HG03025 (cell line): ENCODE measurements around the gene OPHN1.

Experiments used
- ATAC-seq: cut with Tn5 transposase; IDR thresholded peaks from one replicate; pipeline ENCODE4 v1.9.1; 2021; ENCODE audit warnings: mild to moderate bottlenecking, moderate library complexity; ENCODE audit not compliant: unreplicated experiment, low FRiP score

The OPHN1 gene, protein sequence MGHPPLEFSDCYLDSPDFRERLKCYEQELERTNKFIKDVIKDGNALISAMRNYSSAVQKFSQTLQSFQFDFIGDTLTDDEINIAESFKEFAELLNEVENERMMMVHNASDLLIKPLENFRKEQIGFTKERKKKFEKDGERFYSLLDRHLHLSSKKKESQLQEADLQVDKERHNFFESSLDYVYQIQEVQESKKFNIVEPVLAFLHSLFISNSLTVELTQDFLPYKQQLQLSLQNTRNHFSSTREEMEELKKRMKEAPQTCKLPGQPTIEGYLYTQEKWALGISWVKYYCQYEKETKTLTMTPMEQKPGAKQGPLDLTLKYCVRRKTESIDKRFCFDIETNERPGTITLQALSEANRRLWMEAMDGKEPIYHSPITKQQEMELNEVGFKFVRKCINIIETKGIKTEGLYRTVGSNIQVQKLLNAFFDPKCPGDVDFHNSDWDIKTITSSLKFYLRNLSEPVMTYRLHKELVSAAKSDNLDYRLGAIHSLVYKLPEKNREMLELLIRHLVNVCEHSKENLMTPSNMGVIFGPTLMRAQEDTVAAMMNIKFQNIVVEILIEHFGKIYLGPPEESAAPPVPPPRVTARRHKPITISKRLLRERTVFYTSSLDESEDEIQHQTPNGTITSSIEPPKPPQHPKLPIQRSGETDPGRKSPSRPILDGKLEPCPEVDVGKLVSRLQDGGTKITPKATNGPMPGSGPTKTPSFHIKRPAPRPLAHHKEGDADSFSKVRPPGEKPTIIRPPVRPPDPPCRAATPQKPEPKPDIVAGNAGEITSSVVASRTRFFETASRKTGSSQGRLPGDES

DNA sequence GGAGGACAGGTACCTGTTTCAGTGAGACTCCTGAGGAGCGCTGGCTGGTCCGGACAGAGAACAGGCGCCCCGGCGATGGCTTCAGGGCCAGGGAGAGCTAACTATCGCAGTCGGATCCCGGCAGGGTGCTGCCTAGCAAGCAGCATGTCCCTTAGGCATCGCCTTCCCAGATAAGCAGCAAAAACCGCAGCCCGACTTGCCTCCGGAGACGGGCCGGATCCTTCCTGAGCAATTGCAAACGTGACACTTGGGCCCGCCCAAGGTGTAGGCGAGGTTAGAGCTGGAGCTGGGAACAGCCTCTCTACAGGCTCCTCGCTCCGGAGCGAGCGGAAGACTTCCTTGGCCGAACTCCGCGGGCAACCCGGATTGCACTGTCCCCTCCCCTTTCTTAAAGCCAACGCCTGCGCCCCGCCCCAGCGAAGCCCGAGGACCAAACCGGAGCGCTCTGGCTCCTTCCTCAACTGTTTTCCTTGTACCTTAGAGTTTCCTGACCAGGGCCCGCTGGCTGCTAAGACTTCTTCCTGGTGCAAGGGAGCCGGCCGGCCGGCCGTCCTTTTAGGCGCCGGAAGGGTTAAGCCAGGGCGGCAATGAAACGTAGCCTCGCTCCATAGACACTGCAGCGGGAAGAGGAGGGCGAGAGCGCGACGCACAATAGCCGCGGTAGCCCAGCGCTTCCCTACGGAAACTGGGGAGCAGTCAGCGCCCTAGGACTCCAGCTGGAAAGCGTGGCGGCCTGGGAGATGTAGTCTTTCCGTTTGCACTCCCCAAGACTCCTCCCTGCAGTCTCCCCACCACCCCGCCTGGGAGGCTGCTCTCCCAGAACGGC lies at the start of gene OPHN1:
Gene OPHN1, minus strand, starts transcription at position 341 of the 826 bp plus-strand sequence. CDS start 475 bp downstream, outside the sequence.
- ATAC-seq: no peak

DNA sequence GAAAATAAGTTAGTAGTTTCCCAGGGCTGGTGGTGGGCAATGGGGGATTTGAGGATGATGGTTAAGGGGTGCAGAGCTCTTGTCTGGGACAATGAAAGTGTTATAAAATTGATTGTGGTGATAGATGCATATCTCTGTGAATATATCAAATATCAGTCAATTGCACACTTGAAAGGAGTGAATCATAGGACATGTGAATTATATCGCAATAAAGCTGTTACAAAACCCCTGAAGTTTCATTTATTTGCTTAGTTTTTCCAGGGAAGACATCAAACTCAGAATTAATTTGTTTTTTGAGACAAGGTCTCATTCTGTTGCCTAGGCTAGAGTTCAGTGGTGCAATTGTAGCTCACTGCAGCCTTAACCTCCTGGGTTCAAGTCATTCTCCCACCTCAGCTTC lies 47.7 kb upstream of the OPHN1 start:
- no peak for ATAC-seq

DNA sequence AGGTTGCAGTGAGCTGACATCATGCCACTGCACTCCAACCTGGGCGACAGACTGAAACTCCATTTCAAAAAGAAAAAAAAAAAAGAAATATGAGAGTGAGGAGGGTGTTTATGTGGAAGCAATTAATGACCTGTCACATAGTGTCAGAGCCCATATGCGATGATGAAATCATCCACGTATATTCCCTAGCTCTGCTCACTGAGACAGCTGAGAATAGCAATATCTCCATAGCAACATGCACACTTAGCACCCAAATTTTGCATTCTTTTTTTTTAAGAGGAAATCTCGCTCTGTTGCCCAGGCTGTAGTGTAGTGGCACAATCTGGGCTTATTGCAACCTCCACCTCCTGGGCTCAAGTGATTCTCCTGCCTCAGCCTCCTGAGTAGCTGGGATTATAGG lies 31.5 kb upstream of the OPHN1 start:
- no peak for ATAC-seq

DNA sequence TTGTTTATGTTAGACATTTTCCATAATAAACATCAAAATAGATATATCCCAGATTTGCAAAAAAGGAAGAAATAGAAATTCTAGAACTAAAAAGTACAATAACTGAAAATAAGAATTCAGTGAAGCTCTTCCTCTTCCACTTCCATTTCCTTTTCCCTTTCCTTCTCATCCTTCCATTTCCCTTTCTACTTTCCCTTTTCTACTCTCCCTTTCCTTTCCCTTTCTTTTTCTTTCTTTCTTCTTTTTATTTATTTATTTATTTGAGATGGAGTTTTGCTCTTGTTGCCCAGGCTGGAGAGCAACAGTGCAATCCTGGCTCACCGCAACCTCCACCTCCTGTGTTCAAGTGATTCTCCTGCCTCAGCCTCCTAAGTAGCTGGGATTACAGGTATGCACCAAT lies 30.6 kb upstream of the OPHN1 start:
- no peak for ATAC-seq

DNA sequence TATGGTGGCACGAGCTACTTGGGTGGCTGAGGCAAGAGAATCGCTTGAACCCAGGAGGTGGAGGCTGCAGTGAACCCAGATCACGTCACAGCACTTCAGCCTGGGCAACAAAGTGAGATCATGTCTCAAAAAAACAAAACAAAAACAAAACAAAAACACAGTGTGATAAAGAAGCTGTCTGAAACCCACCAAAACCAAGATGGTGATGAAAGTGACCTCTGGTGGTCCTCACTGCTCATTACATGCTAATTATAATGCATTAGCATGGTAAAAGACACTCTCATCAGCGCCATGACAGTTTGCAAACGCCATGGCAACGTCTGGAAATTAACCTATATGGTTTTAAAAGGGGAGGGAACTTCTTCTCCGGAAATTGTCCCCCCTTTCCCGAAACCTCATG lies 29.4 kb upstream of the OPHN1 start:
- no peak for ATAC-seq

DNA sequence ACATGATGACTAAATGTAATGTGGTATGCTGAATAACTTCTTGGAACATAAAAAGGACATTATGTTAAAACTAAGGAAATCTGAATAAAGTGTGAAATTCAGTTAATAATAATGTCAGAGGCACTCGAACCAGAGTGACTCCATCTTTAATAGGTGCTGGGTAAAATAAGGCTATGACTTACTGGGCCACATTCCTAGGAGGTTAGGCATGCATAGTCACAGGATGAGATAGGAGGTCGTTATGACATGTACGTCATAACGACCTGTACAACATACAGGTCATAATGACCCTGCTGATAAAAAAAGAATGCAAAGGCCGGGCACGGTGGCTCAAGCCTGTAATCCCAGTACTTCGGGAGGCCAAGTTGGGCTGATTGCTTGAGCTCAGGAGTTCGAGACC lies 28.9 kb upstream of the OPHN1 start:
- no peak for ATAC-seq

DNA sequence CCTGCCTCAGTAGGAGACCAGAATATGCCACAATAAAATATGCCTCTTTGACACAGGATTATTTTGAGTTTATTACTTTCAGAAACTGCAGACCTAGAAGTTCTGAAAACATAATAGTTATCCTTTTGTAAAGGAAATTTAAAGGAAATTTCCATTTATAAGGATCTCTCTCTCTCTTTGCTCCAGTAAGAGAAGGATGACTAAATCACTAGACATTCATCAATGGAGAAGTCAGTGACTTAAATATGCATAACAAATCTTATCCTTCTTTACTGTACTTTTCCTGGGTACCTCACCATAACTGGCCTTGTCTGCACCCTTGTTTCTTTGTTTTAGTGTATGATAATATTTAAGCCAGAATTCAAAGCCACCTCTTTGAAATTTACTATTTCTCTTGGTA lies 28.3 kb upstream of the OPHN1 start:
- no peak for ATAC-seq

DNA sequence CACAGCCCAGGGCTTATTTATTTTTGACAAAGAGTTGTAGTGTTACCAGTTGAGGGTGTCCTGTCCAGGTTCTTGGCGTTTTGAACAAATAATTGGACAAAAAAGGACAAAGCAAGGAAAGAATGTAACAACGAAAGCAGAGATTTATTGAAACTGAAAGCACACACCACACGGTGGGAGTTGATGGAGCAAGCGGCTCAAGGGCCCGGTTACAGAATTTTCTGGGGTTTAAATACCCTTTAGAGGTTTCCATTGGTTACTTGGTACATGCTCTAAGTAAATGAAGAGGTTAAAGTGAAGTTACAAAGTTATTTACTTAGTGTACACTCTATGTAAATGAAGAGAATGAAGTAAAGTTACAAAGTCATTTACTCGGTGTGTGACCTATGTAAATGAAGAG lies 27.8 kb upstream of the OPHN1 start:
- ATAC-seq: no peak

DNA sequence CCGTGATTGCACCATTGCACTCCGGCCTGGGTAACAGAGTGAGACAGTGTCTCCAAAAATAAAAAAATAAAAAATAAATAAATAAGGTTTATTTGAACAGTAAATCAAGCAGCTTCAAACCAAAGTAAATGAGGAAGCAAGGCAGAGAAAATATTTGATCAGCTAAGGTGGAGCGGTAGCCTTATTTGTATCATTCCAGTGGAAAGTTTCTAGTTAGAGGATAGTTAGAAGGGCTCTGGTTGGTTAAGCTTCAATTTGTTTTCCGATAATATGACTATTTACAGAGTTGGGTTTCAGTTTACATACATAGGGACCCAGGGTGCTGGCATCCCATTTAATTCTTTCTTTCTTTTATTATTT lies 21.8 kb upstream of the OPHN1 start:
- ATAC-seq: no peak

DNA sequence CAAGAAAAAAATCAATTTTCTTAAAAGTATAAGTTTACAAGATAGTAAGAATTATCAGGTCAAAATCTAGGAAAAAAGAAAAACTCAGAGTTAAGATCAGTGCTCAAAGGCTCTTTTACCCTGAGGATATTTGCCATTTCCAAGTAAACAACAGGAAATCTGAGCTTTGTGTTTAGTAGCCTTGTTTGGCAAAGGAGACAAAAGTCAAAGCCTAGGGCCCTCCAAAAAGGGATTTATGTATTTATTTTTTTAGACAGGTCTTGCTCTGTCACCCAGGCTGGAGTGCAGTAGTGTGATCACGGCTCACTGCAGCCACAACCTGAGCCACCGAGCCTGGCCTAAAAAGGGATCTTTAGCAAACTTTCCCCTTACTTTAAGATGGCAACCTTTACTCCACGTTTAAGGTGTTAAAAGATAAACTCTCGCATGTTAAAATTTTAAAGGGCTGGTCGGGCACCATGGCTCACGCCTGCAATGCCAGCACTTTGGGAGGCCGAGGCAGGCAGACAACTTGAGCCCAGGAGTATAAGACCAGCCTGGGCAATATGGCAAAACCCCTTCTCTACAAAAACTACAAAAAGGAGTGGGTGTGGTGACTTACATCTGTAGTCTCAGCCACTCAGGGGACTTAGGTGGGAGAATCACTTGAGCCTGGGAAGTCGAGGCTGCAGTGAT lies 21.3 kb upstream of the OPHN1 start:
- ATAC-seq: no peak

DNA sequence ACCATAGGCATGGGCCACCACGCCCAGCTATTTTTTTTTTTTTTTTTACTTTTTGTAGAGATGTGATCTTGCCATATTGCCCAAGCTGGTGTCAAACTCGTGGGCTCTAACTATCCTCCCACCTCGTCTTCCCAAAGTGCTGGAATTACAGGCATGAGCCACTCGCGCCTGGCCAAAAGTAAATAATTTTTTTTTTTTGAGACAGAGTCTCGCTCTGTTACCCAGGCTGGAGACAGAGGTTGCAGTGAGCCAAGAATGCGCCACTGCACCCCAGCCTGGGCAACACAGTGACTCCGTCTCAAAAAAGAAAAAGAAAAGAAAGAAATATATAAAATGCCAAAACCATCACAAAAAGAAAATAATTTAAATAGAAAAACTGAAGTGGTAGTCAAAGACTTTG lies 18.4 kb upstream of the OPHN1 start:
- ATAC-seq: no peak

DNA sequence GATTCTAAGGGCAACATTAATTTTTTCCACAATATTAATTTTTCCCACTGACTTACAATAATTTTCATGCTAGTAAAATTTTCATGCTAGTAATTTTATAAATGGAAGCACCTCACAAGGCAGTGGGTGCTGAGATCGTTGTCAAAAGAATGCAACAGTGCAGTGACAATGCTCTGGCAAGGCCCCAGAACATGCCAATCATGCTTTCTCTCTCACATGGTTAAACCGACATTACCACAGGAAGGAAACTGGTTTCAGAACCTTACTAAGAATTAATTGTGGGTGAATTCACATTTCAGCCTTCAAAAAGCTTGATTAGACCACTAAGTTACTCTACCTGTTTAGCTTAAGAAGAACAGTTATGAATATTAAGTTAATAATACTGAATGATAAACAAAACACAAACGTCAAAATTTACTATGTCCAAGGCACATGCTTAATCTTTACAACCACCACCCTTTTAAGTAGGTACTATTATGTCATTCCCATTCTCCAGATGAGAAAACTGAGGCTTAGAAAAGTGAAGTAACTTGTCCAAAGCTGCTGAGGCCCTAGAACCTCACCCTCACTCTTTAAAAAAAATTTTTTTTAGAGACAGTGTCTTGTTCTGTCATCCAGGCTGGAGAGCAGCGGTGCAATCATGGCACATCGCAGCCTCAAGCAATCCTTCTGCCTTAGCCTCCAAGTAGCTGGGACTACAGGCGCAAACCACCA lies 10.0 kb upstream of the OPHN1 start:
- no peak for ATAC-seq

DNA sequence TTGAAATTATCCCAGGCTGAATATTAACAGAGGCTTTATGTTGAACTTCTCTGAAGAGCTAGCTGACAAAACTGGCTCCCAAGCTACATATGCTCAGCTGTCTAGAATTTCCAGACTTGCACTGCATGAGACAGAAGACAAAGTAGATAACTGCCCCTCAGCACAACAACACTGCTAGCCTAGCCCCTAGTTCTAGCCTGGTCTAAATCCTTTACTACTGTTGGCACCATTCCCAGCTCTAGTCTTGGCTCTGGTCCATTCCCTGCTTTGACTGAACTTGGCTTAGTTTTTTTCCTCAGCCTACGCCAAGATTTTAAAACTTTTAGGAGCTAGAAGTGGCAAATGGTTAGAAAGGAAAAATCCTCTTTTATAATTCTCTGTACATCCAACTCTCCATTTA lies 7.6 kb upstream of the OPHN1 start:
- ATAC-seq: no peak

DNA sequence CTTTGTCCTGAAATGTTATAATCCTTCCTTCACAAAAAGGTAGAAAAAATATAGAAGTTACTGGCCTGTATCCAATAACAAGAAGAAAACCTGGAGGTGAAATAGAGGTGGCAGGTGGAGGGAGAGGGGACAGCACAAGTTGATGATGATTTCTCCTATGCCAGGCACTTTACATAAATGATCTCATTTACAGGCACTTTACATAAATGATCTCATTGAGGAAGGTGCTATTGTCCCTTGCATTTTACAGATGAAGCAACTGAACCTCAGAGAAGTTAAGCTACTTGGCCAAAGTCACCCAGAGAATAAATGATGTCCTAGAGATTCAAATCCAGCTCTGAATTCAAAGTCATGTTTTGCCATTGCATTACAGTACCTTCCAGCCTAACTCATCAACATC lies 7.1 kb upstream of the OPHN1 start:
- ATAC-seq: no peak

DNA sequence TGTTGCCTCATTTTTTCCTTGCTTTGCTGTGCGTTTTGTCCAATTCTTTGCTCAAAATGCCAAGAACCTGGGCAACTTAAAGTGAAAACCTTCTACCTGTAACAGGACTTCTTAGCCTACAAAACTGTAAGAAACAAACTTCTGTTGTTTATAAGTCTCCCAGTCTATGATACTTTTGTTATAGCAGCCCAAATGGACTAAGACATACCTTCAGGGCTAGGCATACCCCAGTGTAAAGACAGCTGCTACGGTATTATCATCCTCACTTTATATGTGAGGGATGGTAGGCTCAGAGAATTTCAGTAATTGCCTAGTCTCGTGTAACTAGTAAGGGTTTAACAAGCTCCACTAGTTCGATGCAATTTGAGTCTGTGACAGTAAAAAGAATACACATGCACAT lies 6.0 kb upstream of the OPHN1 start:
- no peak for ATAC-seq

DNA sequence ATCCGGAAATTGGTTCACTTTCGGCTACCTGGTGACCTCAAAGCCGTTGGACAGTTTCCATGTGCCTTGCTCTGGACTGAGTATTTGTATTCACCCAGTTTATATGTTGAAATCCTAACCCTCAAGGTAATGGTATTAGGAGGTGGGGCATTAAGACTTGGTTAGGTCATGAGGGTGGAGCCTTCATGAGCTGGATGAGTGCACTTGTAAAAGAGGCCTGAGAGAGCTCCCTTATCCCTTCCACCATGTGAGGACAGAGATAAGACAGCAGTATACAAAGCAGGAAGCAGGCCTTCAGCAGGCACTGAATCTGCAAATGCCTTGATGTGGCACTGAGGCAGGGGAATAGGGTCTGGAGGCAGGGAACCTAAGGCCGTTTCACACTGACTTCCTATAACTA lies 5.3 kb upstream of the OPHN1 start:
- no peak for ATAC-seq

DNA sequence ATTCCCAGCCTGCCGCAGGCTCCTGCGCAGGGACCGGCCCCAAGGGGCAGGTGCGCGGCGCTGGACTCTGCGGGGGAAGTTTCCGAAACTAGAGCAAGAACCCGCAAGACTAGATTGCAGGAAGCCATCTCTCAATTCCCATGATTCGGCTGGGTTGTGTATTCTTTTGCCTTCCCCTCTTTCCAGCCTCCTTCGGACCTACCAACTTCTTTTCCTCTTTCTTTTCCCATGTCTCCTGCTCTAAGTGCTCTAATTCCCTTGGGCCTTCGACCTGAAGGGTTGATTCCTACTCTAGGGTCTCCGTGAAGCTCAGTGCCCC lies 645 bp upstream of the OPHN1 start:
- ATAC-seq: no peak

DNA sequence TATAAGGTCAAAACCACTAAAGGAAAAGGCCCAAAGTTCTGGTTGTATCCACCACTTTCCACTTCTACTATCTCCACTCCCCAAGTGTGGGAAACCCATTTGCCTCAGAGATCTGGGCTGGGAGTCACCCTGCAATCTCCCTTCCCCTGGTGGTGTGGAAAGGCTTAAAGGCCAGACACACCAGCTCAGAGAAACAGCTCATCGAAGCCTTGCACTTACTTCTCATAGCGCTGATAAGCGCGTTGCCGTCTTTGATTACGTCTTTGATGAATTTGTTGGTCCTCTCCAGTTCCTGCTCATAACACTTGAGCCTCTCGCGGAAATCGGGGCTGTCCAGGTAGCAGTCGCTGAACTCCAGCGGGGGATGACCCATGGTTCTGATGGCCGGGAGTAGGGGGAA lies 647 bp downstream of the OPHN1 start:
- no peak for ATAC-seq

DNA sequence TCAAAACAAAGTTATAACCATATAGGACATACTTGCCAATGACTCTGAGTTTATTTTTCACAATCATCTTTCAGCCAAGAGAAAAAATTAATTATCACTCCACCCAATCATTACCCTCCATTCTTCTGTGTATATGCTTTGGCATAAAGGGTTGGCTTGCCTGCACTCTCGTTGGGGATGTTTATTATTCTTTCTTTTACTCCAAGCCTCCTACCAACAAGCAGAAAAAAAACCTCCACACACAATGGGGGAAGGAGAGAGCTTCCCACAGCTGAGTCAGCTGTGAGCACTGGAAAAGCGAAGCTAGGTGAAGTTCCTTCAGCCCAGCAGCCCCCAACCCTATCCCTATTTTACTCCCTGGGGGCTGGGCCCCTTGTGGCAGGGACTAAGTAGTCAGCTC lies 1.5 kb downstream of the OPHN1 start:
- ATAC-seq: no peak

DNA sequence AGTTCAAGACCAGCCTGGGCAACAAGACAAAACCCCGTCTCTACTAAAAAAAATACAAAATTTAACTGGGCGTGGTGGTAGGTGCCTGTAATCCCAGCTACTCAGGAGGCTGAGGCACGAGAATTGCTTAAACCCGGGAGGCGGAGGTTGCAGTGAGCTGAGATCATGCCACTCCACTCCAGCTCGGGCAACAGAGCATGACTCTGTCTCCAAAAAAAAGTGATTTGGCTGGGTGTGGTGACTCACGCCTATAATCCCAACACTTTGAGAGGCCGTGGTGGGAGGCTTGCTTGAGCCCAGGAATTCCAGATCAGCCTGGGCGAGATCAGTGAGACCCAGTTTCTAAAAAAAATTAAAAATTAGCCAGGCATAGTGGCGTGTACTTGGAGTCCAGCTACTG lies 4.1 kb downstream of the OPHN1 start:
- ATAC-seq: no peak
